Frontal cortex (tissue), 4 donors: ENCODE results near the gene TMEM125. TPM values are rescaled to one million over a fixed set of nuclear protein-coding genes. Genes with fewer than 3 reads are reported as not detected.

Experiments
- DNase-seq, 2 donors: peaks; one replicate each; pipeline ENCODE4 v3.0.0; 2012; ENCODE audit warnings: low spot score in 2 of 2
- FAIRE-seq: peaks from 2 replicates; lab custom pipeline; 2012; peaks lifted over from hg19 to GRCh38; lab: Jason Lieb, UNC
- total RNA-seq: library from RNA; depleted of rRNA; stranded (reverse); fragments of >200 nt; gene quantifications from one replicate; pipeline ENCODE4 v1.2.3, GENCODE V29; 2014
- donor health status: control.
- donor health status: control.
- donor health status: control.

The TMEM125 gene
- total RNA-seq, 1 donor from 2014 or later, result 0.82 TPM

DNA sequence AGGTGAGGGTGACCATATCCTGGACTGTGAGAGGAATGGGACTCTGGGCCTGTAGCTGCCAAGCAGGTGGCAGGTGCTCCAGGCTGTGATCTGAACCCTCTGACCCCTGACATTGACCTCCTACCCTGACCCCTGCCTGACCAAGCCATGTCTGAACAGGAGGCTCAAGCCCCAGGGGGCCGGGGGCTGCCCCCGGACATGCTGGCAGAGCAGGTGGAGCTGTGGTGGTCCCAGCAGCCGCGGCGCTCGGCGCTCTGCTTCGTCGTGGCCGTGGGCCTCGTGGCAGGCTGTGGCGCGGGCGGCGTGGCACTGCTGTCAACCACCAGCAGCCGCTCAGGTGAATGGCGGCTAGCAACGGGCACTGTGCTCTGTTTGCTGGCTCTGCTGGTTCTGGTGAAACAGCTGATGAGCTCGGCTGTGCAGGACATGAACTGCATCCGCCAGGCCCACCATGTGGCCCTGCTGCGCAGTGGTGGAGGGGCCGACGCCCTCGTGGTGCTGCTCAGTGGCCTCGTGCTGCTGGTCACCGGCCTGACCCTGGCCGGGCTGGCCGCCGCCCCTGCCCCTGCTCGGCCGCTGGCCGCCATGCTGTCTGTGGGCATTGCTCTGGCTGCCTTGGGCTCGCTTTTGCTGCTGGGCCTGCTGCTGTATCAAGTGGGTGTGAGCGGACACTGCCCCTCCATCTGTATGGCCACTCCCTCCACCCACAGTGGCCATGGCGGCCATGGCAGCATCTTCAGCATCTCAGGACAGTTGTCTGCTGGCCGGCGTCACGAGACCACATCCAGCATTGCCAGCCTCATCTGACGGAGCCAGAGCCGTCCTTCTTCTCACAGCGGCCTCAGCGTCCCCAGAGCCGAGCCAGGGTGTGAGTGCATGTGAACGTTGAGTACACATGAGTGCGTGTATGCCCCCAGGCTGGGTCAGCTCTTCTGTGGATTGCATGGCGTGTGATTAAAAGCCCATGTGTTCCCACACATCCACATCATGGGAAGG lies 3.1 kb downstream of the TMEM125 start:
- DNase-seq, result no peak
- no peak for FAIRE-seq

DNA sequence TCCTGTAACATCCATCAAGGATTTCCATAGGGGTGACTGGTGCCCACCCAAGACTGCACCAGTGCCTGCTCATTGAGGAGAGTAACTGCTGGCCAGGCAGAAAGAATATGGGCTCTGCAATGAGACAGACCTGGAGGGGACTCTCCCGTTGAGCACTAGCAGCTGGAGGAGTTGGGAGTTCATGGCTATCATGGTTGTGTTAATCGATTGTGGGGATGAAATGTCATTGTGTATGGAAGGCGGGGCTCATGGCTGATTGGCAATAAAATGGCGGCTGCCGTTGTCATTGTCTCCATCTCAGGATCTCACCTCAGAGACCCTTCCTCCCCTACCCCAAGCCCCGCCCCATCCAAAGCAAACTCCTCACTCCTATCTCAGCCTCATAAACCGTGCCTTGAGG lies 3.9 kb downstream of the TMEM125 start:
- FAIRE-seq (no peak), DNase-seq (no peak)

DNA sequence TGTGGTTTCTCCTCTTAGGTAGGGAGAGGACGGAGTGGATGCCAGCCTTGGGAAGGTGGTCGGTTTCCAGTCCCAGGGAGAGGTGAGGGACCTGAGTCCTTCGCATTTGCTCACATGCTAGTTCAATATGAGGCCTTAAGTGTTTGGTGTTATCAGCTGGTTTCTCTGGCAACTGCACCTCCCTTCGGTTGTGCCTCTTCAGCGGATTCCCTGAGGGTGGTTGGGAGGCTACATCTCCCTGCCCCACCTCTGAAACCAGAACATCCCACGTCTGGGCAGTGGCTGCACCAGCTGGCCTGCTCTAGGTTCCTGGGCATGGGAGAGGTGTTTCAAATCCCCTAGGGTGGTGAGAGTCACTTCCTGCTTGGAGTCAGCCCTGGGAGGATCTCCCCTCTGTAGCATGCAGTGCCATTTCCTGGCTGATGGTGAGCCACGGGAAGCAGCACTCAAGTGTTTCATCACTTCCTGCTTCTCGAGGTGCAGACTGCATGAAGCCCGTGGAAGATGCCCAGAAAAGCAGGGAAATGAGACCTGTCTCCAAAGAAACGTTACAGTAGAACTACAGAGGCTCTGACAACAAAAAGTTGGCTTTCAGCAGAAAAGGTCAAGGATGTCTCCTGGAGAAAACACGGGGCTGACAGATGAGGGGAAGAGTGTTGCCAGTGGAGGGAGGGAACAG lies 4.5 kb downstream of the TMEM125 start:
- peak in 1 of 2 donors; percentile 53 for DNase-seq
- FAIRE-seq, result no peak

DNA sequence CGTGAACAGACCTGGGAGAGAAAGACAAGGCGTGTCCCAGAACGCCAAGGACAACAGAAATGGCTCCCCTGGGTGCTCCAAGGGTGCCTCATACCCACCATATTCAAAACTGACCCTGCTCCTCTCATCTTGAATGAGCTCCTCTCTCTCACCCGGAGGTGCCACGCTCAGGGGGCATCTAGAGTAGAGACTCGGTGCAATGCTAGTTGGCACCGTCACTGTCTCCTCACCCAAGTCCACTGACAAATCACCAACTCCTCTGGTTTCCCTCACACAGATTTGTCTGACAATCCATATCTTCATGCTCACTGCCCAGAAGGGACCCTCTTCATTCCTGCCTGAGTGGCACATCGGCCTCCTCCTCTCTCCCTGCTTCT lies 5.0 kb downstream of the TMEM125 start:
- FAIRE-seq (no peak), DNase-seq (no peak)

DNA sequence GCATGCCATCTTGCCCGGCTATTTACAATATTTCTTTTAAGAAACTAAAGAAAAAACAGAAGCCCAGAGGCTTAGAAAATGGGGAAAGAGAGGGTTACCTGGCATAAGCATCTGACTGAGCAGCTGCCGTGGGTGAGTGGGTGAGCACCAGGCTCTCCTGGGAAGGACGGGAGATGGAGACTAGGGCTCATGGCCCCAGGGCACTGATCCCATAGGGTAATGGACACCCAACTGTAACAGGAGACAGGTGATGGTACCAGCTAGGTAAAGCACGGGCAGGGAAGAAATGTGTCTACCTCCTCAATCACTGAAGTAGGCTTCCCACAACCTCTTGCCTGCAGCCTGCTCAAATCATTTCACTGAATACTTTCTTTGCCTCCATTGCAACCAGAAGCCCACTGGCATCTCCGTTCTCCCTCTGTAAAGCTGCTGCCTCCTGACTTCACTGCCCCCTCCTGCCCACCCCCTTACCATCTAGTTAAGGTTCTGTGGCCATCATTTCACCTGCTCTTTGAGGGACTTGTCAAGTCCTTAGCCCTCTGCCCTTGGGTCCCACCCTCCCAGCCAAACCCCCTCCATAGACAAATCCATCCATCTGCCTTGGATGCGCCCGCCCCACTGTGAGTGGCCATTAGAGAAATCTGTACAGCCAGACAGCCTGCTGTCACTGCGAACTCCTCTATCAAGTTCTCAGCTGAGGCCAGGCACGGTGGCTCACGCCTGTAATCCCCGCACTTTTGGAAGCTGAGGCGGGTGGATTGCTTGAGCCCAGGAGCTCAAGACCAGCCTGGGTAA lies 6.2 kb downstream of the TMEM125 start:
- no peak for FAIRE-seq
- DNase-seq, result no peak

DNA sequence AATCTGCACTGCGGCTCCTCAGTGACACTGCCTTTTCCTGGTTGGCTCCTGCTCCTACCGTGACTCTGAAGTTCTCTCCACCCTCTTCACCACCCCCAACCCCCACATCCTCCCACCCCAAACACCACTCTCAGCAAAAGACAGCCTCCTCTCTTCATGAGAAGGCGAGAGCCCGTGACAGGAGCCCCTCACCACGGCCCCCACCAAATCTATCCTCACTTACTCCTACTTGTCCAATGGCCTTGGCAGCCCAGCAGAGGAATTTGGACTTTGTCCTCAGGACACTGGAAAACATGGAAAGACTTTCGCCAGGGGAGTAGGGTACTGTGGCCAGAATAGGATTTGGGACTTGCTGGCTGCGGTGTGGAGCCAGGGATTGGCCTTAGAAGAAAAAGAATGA lies 6.9 kb downstream of the TMEM125 start:
- FAIRE-seq (no peak), DNase-seq (no peak)

DNA sequence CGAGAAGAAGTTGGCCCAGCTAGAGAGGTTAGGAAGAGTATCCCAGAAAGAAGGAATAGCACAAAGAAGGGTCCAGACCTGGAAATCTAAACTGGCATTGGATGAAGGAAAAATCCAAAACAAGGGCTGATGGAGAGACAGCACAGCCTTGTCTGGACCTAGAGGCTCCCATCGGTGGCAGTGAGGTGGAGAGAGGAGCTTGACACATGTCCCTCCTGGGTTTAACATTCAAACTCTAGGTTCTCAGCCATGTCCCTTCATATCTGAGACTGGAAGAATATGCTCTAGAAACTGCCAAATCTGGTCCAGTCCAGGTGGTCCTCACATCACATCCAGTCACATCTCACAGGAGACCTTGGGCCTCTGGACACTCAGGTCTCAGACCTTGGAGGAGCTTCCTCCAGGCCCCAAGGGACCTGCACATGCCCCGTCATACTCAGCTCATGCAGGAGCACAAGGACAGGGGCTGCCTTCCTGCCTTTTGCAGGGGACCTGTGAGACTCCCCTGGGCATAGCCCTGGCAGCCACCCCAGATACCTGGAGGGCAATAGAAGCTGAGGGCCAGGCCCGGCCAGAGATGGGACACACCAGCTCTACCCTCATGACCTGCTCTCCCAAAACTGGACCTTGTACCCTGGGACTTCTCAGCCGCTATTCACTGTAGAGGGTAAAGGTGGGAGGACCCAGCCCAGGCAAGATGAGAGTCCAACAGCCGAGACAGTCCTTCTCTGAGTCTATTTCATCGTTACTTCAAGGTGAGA lies 7.5 kb downstream of the TMEM125 start:
- DNase-seq (no peak), FAIRE-seq (no peak)

DNA sequence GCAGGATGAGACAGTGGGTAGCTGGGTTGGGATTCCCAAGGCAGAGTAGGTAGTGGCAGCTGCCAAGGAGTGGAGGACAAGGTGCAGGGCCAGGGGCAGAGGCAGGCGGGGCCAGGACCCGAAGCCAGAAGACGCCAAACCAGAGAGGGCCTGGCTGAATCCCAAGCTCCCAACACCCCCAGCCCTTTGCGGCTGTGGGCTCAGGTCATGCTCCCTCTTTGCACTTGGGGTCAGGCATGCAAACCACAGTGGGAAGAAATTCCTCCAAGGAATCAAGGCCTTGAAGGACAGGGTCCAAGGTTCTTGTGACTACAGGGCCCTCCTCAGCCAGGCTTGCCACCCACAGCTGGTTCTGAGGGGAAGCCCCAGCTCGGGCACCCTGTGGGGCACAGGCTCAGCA lies 9.4 kb downstream of the TMEM125 start:
- no peak for DNase-seq
- FAIRE-seq, result no peak

DNA sequence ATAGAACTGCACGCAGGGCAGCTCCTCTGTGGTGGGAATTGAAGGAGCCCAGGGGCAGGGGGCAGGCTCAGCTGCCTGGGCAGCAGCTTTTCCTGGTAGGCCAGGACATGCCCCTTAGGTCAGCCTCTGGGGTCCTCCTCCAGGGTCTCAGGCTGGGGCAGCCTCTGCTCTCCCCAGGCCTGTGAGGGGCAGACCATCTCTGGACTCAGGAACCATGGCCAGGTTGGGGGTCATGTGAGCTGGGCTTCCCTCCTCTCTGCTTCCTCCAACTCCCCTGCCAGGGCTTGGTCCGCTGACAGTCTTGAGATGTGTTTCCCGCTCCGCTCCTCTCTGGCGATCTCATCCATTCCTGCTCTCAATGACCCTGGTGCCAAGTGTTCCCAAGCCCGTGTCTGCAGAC lies 9.9 kb downstream of the TMEM125 start:
- DNase-seq (no peak), FAIRE-seq (no peak)

DNA sequence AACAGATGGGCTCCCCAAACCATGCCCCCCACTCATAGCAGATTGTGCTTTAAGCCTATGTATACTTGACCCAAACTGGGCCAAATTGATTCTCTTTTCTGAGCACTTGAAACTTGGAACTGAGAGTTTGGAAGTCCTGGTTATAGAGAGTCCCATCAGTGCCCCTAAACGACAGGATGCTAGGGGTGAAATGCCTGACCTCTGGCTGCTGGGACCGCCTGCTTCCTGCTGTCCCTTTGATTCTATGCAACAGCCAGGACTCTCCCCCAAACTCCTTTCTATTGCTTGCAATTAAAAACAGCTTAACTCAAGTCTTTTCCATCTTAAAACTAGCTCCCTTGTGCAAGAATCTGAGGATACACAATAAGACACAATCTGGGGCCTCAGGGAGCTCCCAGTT lies 10.9 kb downstream of the TMEM125 start:
- FAIRE-seq (no peak), DNase-seq (no peak)

DNA sequence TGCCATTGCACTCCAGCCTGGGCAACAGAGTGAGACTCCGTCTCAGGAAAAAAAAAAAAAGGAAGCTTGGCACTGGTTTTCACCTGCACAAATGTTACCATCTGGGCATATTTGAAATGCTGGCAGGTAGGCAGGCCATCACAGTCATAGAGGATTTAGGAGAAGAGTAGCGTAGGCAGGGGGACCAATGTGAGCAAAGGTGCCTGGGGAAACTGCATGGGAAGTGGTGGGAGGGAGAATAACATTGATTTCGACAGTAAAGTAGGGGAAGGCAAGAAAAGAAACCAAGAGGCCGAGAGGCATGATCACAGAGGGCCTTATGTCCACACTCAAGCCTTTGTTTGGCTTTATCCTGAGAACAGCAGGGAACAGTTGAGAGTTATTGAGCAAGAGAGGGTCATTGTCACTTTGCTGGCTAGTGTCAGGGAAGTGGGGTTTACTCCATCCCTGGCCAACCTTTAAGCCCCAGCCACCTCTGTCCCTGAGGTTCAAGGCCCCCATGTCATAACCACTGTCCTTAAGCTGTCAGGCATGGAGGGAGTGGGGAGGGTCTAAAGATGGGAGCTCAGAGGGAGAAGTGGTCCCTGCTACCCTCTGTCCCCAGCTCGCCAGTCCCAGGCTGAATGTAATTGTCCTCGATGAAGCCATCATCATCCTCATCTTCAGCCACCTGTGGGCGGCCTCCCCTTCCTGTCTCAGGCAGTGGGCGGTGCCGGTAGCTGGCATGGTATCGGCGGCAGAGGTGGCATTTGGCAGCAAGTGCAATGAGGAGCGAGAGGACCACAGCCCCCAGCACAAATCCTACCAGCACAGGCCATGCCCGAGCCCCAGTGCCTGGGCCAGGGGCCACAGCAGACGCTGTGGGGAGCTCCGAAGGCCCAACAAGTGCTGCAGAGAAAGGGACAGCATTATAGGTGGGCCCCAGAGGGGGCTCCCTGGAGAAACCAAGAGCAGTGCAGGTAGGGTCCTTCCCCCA lies 12.7 kb downstream of the TMEM125 start:
- no peak for DNase-seq
- no peak for FAIRE-seq

DNA sequence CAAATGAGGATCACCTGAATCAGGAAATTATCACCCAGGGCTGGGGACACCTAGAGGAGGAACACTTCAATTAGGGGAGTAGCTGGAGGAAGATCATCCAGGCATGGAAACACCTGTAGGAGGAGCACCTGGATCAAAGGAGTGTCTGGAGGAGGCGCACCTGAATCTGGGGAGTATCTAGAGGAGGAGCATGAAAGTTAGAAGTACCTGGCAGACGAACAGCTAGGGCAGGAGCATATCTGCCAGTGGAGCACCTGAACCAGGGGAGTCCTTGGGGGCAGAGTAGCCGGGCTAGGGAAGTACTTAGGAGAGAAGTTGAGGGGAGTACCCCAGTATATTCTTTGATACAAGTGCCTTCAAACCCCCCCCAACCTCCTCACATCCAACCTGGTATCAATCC lies 14.3 kb downstream of the TMEM125 start:
- DNase-seq (no peak), FAIRE-seq (no peak)

DNA sequence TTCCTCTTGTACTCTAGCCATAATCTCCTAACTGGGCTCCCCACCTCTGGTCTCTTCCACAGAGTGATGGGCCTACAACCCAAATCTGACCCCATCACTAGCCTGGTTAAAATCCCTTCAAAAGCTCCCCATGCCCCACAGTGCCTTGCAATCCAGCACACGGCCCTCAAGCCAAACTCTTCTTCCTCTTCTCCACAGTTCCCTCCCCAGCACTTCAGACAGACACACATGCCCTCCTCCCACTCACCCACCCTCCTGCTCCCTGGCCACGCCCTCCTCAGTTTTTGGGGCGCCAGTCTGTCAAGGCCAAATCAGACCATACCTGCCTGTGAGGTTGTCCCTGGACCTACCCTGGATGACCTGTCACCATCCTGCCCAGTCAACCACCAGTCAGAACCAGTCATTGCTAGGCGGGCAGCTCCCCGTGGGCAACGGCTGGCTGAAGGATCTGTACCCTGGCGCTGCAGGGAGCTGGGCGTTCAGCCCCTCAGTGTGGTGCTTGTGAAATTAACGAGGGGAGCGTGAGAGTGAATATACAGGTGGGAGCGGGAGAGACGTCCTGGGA lies 14.8 kb downstream of the TMEM125 start:
- DNase-seq (no peak), FAIRE-seq (no peak)

DNA sequence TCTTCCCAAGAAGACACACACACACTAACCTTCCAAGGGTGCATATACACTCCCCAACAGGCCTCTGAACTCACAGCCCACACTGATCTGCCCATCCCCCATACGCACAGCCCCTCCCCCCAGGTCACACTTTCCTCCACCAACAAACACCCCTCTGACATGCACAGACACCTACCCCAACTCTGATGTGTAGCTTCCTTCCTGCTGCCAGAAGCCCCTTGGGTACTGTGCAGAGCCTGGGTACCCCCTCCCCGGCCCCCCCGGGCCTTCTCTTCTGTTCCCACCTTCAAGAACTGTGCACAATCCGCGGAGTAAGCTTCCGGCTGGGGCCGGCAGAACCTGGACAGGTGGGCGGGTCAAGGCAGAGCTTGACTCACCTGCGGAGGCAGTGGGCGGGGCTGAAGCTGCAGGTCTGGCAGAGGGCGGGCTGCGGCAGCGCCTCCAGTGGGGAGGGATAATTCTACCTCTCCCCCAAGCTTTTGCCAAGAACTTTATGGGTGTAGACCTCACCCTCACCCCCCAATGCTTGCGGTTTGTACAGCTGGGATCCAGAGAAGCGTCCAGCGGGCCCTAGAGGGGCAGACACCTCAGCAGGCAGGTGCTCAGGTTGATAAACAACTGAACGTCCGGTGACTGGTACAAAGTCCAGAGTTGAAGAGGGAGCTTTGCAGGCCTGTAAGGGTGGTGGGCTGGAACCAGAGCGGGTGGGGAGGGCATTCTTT lies 15.6 kb downstream of the TMEM125 start, which contains the start of gene C1orf210:
TSS of gene C1orf210 (minus strand) at position 313 of the 722 bp plus-strand sequence. CDS start 2,311 bp downstream, outside the sequence.
- FAIRE-seq, result no peak

DNA sequence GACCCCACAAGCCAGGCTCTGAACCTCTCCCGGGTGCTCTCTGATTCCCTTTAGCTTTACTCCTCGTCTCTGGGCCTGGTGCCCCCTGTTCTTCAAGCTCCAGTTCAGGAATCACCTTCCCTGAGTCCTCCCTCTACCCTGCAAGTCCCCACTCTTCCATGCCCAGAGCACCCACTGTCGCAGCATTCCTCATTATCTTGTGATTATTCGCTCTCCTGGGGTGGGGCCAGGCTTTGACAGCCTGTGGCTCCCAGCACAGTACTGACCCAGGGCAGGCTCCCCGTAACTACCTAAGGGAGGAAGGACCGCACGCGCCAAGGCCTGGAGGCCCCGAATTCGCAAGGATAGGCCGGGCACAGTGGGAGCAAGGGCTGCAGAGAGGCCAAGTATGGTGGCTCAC lies 16.3 kb downstream of the TMEM125 start:
- FAIRE-seq, result no peak
- DNase-seq, result no peak

More for the DNA sequence above, 15.6 kb downstream of the TMEM125 start, which contains the start of gene C1orf210:
- DNase-seq, result no peak

DNA sequence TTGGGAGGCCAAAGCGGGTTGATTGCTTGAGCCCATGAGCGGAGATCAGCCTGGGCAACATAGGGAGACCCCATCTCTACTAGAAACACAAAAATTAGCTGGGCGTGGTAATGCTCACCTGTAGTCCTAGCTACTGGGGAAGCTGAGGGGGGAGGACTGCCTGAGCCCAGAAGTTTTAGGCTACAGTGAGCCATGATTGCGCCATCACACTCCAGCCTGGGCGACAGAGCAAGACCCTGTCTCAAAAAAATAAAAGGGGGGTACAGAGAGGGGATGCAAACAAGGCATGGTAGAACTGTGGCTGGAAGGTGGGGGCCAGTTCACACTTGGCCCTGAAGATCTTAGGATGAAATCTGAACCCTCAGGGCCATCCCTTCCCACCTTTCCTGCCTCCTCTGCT lies 16.8 kb downstream of the TMEM125 start:
- DNase-seq, result no peak
- FAIRE-seq, result no peak

DNA sequence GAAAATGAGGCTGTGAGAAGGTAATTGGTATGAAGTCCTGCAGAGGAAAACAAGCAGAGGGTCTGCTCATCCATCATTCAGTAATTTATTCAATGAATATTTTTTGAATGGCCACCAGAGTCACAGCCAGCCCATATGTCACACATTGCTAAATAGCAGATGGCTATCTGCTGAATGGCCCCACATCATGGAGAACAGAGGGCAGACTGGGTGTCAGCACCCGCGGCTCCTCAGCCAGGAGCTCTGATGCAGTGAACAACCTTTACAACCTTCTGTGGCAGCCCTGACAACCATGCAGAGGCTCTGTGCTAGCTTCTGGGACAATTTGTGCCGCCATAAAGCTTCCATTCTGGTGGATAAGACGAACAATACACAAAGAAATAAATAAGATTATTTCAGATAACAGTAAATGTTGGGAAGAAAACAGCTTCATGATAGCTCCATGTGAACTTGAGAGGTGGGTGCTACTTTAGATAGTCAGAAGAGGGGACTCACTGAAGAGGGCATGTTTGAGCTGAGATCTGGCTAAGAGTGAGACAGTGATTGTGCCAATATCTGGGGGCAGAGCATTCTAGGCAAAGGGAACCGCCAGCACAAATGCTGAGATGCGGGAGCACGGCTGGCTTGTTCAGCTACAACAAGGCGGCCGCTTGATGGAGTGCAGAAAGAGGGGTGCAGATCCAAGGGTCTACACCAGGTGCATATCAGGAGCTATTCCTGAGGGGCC lies 18.4 kb downstream of the TMEM125 start:
- FAIRE-seq (no peak), DNase-seq (no peak)
